Neural crest cell (in vitro differentiated cells): ENCODE data around the gene ADRA2C. TPM values are rescaled to one million over a fixed set of nuclear protein-coding genes. Genes with fewer than 3 reads are reported as not detected.

Experiments used
- DNase-seq: peaks from one replicate; pipeline ENCODE4 v3.0.0; 2021; ENCODE audit warnings: low read depth, mixed read lengths, low spot score
- H3K27ac Mint-ChIP-seq: one replicate; pipeline ENCODE4 v1.8.0; 2021; ENCODE audit warnings: mild to moderate bottlenecking, mixed read lengths; ENCODE audit not compliant: unreplicated experiment
- H3K27me3 Mint-ChIP-seq: 2 replicates; pipeline ENCODE4 v1.8.0; 2021; ENCODE audit warnings: low read depth, mild to moderate bottlenecking, mixed read lengths
- H3K36me3 Mint-ChIP-seq: 2 replicates; pipeline ENCODE4 v1.8.0; 2021; ENCODE audit warnings: low read depth, mild to moderate bottlenecking, mixed read lengths
- H3K4me1 Mint-ChIP-seq: 2 replicates; pipeline ENCODE4 v1.8.0; 2021; ENCODE audit warnings: mixed read lengths
- H3K4me3 Mint-ChIP-seq: one replicate; pipeline ENCODE4 v1.8.0; 2021; ENCODE audit warnings: mild to moderate bottlenecking, mixed read lengths
- H3K9me3 Mint-ChIP-seq: 2 replicates; pipeline ENCODE4 v1.8.0; 2021; ENCODE audit warnings: mixed read lengths
- total RNA-seq: library from RNA; stranded (reverse); gene quantifications from 2 replicates; pipeline ENCODE4 v1.2.1, GENCODE V29; 2021
- TF ChIP-seq, protein P1 (sequence below): fragments of 200-600 bp; sonication (generic); conservative IDR thresholded peaks from 2 replicates; pipeline ENCODE4 v1.5.0; 2021; ENCODE audit warnings: antibody characterized with exemption, mild to moderate bottlenecking

Gene ADRA2C
- total RNA-seq, 1 donor from 2014 or later = 6.1 TPM

DNA sequence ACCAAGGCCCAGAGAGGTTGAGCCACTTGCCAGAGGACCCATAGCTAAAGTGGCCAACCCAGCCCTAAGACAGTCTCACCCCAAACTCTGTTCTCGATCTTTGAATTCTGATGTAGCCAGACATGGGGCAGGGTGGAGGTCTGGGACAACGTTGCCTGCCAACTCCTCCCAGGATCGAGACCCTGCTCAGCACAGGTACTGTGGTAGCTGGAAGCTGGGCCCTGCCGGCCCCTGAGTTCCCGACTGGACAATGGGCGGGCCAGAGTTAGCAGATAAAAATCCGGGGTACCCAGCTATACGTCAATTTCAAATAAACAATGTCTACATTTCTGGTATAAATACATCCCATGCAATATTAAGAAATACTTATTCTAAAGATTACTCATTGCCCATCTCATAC, 35.3 kb downstream of the ADRA2C start:
- Mint-ChIP-seq H3K4me3 (no peak overlapping the region), H3K27ac (no peak overlapping the region), H3K27me3 (peaks cover 16% of the 10 kb centered on the region), H3K9me3 (no peaks in the 10 kb centered on the region), H3K4me1 (peaks cover 12% of the 10 kb centered on the region), H3K36me3 (no peaks in the 10 kb centered on the region)
- DNase-seq = no peak
- TF ChIP-seq, protein P1, sequence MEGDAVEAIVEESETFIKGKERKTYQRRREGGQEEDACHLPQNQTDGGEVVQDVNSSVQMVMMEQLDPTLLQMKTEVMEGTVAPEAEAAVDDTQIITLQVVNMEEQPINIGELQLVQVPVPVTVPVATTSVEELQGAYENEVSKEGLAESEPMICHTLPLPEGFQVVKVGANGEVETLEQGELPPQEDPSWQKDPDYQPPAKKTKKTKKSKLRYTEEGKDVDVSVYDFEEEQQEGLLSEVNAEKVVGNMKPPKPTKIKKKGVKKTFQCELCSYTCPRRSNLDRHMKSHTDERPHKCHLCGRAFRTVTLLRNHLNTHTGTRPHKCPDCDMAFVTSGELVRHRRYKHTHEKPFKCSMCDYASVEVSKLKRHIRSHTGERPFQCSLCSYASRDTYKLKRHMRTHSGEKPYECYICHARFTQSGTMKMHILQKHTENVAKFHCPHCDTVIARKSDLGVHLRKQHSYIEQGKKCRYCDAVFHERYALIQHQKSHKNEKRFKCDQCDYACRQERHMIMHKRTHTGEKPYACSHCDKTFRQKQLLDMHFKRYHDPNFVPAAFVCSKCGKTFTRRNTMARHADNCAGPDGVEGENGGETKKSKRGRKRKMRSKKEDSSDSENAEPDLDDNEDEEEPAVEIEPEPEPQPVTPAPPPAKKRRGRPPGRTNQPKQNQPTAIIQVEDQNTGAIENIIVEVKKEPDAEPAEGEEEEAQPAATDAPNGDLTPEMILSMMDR = no peak

DNA sequence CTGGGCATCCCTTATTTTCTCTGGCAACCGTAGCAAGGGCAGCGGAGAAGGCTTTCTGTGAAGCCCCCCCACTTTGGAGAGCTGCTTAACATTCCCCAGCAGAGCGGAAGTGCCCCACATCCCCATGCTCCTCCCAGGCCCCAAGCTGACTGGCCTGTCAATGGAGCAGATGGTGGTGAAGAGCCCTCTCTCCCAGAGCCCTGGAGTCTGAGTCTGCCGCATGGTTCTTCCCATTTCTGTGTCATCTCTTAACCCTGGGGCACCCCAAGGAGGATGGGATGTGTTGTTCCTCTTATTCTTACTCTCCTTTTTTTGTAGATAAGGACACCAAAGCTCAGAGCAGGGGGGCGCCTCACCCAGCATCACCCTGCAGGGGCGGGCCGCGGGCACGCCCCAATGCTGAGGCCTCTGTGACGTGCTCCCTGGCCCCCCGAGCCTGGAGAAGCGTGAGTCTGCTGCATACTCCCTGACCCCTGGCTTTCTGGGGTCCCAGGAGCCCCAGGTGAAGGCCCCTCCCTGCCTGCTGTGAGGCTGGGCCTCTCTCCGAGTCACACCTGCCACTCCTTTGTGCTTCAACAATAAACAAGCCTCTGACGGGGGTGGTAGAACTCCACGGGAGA, 35.9 kb downstream of the ADRA2C start:
- DNase-seq = no peak
- TF ChIP-seq, protein P1 = no peak
- no peaks in the 10 kb centered on the region for H3K9me3 Mint-ChIP-seq
- peaks cover 12% of the 10 kb centered on the region for H3K4me1 Mint-ChIP-seq
- H3K4me3 Mint-ChIP-seq = no peak overlapping the region
- H3K27ac Mint-ChIP-seq = no peak overlapping the region
- H3K36me3 Mint-ChIP-seq = no peaks in the 10 kb centered on the region
- H3K27me3 Mint-ChIP-seq = peaks cover 18% of the 10 kb centered on the region

DNA sequence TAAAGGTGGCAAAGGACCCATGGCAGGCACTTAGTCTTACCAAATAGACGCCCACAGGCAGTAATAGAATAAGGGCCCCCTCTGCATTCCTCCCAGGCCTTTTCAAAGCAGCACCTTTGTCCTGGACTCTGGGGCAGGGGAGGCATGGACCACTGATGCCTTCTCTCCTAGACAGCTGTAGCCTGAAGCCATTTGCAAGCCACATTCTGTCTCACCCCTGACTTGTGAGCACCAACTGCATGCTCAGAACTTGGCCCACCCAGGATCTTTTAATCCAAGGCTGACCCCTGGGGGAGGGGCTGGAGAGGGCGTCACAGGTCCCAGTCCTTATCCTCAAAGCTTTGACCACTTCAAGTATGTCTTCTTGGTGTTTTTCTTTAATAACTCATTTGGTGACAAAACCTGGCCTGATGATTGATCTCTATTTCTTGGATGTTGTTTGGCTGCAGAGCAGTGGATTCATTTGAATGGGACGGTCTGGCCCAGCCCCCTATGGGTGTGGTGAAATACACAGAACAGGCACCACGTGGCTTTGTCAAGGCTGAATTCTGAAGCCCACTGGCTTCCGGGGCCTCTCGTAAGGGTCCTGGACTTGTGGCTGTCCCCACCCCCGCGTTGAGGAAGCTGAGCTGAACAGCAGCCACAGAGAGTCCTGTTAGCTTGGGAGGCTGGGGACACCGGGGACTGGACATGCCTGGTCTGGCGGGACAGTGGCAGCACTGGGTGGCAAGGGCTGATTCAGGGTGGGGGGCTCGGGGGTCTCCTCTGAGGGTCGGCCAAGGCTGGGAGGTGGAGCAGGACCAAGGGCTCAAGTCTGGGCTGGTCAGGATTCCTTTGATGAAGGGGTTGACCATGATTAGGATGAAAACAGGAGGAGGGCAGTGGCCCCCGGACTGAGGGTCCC, 36.6 kb downstream of the ADRA2C start:
- Mint-ChIP-seq H3K27ac (no peak overlapping the region), H3K4me1 (peaks cover 18% of the 10 kb centered on the region), H3K27me3 (peaks cover 24% of the 10 kb centered on the region), H3K36me3 (no peaks in the 10 kb centered on the region), H3K9me3 (no peaks in the 10 kb centered on the region), H3K4me3 (no peak overlapping the region)
- DNase-seq = peak; percentile 15
- TF ChIP-seq, protein P1 = no peak

DNA sequence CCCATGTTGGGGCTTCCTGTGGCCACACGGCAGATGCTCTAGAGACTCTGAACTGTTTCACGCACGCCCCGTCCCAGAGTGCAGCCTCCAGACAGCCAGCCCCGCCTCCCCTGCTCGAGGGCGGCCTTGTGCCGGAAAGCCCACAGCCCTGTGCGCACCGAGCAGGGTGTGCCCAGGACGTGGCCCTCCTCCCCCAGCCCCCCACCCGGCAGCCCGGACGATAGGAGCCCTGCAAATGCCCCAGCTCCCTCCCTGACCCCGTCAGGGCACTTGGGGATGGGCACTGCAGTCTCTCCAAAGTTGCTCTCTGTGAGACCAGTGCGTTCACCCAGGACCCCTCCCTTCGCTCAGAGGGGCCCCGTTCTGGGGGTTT, 37.3 kb downstream of the ADRA2C start:
- no peaks in the 10 kb centered on the region for H3K36me3 Mint-ChIP-seq
- no peak overlapping the region for H3K27ac Mint-ChIP-seq
- H3K9me3 Mint-ChIP-seq = no peaks in the 10 kb centered on the region
- TF ChIP-seq, protein P1 = no peak
- peaks cover 28% of the 10 kb centered on the region for H3K27me3 Mint-ChIP-seq
- DNase-seq = no peak
- H3K4me1 Mint-ChIP-seq = peaks cover 24% of the 10 kb centered on the region
- H3K4me3 Mint-ChIP-seq = no peak overlapping the region

DNA sequence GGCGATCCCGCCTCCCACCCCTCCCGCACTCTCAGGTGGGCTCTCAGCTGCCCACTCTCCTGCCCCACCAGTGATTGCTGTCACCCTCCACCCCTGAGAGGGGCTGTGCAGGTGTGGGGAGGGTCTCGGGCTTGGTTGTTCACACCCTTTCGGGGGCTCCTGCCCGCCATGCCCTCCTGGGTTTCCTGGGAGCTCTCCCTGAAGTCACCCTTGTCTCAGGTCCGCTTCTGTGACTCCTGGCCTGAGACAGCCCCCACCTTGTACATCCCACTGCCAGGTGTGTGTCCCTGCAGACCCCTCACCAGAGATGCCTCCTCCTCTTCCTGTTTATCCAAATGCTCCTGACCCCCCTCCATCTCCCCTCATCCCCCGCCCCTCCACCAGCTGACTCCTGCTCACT, 37.8 kb downstream of the ADRA2C start:
- peaks cover 31% of the 10 kb centered on the region for H3K27me3 Mint-ChIP-seq
- H3K27ac Mint-ChIP-seq = no peak overlapping the region
- no peaks in the 10 kb centered on the region for H3K9me3 Mint-ChIP-seq
- TF ChIP-seq, protein P1 = no peak
- H3K4me1 Mint-ChIP-seq = peaks cover 25% of the 10 kb centered on the region
- H3K4me3 Mint-ChIP-seq = no peak overlapping the region
- H3K36me3 Mint-ChIP-seq = no peaks in the 10 kb centered on the region
- DNase-seq = no peak
